HepG2 (cell line): Measurements from ENCODE around the gene CYB5R3. TPM values are rescaled to one million over a fixed set of nuclear protein-coding genes. Genes with fewer than 3 reads are reported as not detected.
A peak's percentile ranks its signal among the peaks of the same experiment; 100 is the strongest.

Experiments used
- CENPBD1 ChIP-seq: sonication (generic); formaldehyde crosslinking; IDR thresholded peaks from 2 replicates; pipeline ENCODE4 v1.8.0; 2022; ENCODE audit warnings: missing genetic modification reagents, low read depth, mild to moderate bottlenecking, borderline replicate concordance
- CREB3 ChIP-seq: sonication (generic); formaldehyde crosslinking; IDR thresholded peaks from 2 replicates; pipeline ENCODE4 v1.5.0; 2020; ENCODE audit warnings: missing genetic modification reagents
- EED ChIP-seq: sonication (generic); formaldehyde crosslinking; IDR thresholded peaks from 2 replicates; pipeline ENCODE4 v1.5.0; 2020; ENCODE audit warnings: mild to moderate bottlenecking, missing genetic modification reagents
- ETV6 ChIP-seq: sonication (generic); formaldehyde crosslinking; conservative IDR thresholded peaks from 2 replicates; pipeline ENCODE4 v1.4.0; 2020; ENCODE audit warnings: missing genetic modification reagents
- FOXK1 ChIP-seq: sonication (generic); formaldehyde crosslinking; IDR thresholded peaks from 2 replicates; pipeline ENCODE4 v1.4.0; 2020; ENCODE audit warnings: low read depth, missing genetic modification reagents, borderline replicate concordance
- ISX ChIP-seq: sonication (generic); formaldehyde crosslinking; conservative IDR thresholded peaks from 2 replicates; pipeline ENCODE4 v1.5.0; 2020; ENCODE audit warnings: missing genetic modification reagents
- KAT7 ChIP-seq: IDR thresholded peaks from 2 replicates; pipeline ENCODE4 v1.6.1; 2018; ENCODE audit warnings: borderline replicate concordance, missing compliant biosample characterization
- MAF1 ChIP-seq: sonication (generic); formaldehyde crosslinking; IDR thresholded peaks from 2 replicates; pipeline ENCODE4 v1.5.0; 2020; ENCODE audit warnings: missing genetic modification reagents, borderline replicate concordance
- MAFG ChIP-seq: sonication (generic); formaldehyde crosslinking; IDR thresholded peaks from 2 replicates; pipeline ENCODE4 v1.5.1; 2020; ENCODE audit warnings: mild to moderate bottlenecking, missing genetic modification reagents
- MLLT10 ChIP-seq: sonication (generic); formaldehyde crosslinking; IDR thresholded peaks from 2 replicates; pipeline ENCODE4 v1.4.0; 2020; ENCODE audit warnings: missing genetic modification reagents
- NR2C2 ChIP-seq: sonication (generic); formaldehyde crosslinking; IDR thresholded peaks from 2 replicates; pipeline ENCODE4 v1.4.0; 2020; ENCODE audit warnings: missing genetic modification reagents, mild to moderate bottlenecking, moderate library complexity, borderline replicate concordance
- RBAK ChIP-seq: sonication (generic); formaldehyde crosslinking; IDR thresholded peaks from 2 replicates; pipeline ENCODE4 v1.5.1; 2020; ENCODE audit warnings: mild to moderate bottlenecking, missing genetic modification reagents
- THAP11 ChIP-seq: IDR thresholded peaks from 2 replicates; pipeline ENCODE4 v1.6.1; 2016; ENCODE audit warnings: missing biosample characterization, missing genetic modification reagents
- ZGPAT ChIP-seq: IDR thresholded peaks from 2 replicates; pipeline ENCODE4 v1.6.1; 2016; ENCODE audit warnings: mild to moderate bottlenecking
- ZNF121 ChIP-seq: sonication (generic); formaldehyde crosslinking; IDR thresholded peaks from 2 replicates; pipeline ENCODE4 v1.5.0; 2020; ENCODE audit warnings: mild to moderate bottlenecking, missing genetic modification reagents
- ZNF142 ChIP-seq: sonication (generic); formaldehyde crosslinking; IDR thresholded peaks from 2 replicates; pipeline ENCODE4 v1.4.0; 2020; ENCODE audit warnings: missing genetic modification reagents
- ZNF333 ChIP-seq: sonication (generic); formaldehyde crosslinking; IDR thresholded peaks from 2 replicates; pipeline ENCODE4 v1.4.0; 2020; ENCODE audit warnings: mild to moderate bottlenecking, missing genetic modification reagents, borderline replicate concordance
- ZNF619 ChIP-seq: sonication (generic); formaldehyde crosslinking; IDR thresholded peaks from 2 replicates; pipeline ENCODE4 v1.4.0; 2020; ENCODE audit warnings: mild to moderate bottlenecking, missing genetic modification reagents
- ZNF660 ChIP-seq: sonication (generic); formaldehyde crosslinking; IDR thresholded peaks from 2 replicates; pipeline ENCODE4 v1.5.1; 2020; ENCODE audit warnings: mild to moderate bottlenecking, low read depth, missing genetic modification reagents, borderline replicate concordance
- ZNF775 ChIP-seq: sonication (generic); formaldehyde crosslinking; IDR thresholded peaks from 2 replicates; pipeline ENCODE4 v1.4.0; 2020; ENCODE audit warnings: missing genetic modification reagents, mild to moderate bottlenecking, moderate library complexity, borderline replicate concordance
- ZNF850 ChIP-seq: sonication (generic); formaldehyde crosslinking; conservative IDR thresholded peaks from 2 replicates; pipeline ENCODE4 v1.9.0; 2021; ENCODE audit warnings: mild to moderate bottlenecking, missing genetic modification reagents
- polyA plus RNA-seq, 8 experiments: library from polyadenylated mRNA; depleted of rRNA in 3 of 8; stranded (reverse) in 7 of 8; unstranded in 1 of 8; fragments of >200 nt; fragmentation: Illumina TruSeq in 4 of 8; extraction: Trizol in 4 of 8; gene quantifications; 2 replicates each; pipeline versions ENCODE4 v1.2.1 to v1.2.3, GENCODE V29; 2011 to 2016; ENCODE audit warnings: low read depth in 4 of 8, missing spikeins in 1 of 8, mixed read lengths in 1 of 8; ENCODE audit not compliant: insufficient read depth in 1 of 8
- total RNA-seq, 5 experiments: library from RNA; depleted of rRNA; stranded (reverse); fragments of >200 nt; fragmentation: Illumina TruSeq; extraction: Trizol; gene quantifications; 2 replicates each; pipeline ENCODE4 v1.2.3, GENCODE V29; 2016; ENCODE audit warnings: low read depth in 1 of 5

Gene CYB5R3
- total and polyA plus RNA-seq, 2 of the 13 experiments (the other 11 are each of a cell fraction or from before 2014, with no cell fraction given) = 32.4 to 305 TPM

- 0 out of 2 replicates have a peak, but pooled peaks have one; percentile 1 for TF ChIP-seq ZNF121 (CRISPR knock-in tag)
- TF ChIP-seq MAF1 (CRISPR knock-in tag) = peak; percentile 1; the same call in 1 of the 2 replicates
- peak; percentile 95 for TF ChIP-seq THAP11 (CRISPR knock-in tag)
- TF ChIP-seq ZNF142 (CRISPR knock-in tag) = peak; percentile 2; the same call in 1 of the 2 replicates
- no peak for TF ChIP-seq MLLT10 (CRISPR knock-in tag)
- TF ChIP-seq ETV6 (CRISPR knock-in tag) = no peak
- TF ChIP-seq CENPBD1 (CRISPR knock-in tag) = no peak; the same call in 1 of the 2 replicates
- TF ChIP-seq KAT7 (CRISPR knock-in tag) = peak; percentile 56; the same call in 1 of the 2 replicates
- 0 out of 2 replicates have a peak, but pooled peaks have one; percentile 13 for TF ChIP-seq CREB3 (CRISPR knock-in tag)
- no peak for TF ChIP-seq MAFG (CRISPR knock-in tag)
- peak; percentile 96 for TF ChIP-seq NR2C2
- TF ChIP-seq EED = 0 out of 2 replicates have a peak, but pooled peaks have one; percentile 14
- TF ChIP-seq ZNF660 (CRISPR knock-in tag) = no peak
- TF ChIP-seq ZNF775 (CRISPR knock-in tag) = 0 out of 2 replicates have a peak, but pooled peaks have one; percentile 6
- no peak for TF ChIP-seq ZGPAT (CRISPR knock-in tag)
- no peak for TF ChIP-seq ISX (CRISPR knock-in tag)
- TF ChIP-seq RBAK (CRISPR knock-in tag) = no peak; the same call in 1 of the 2 replicates
- TF ChIP-seq ZNF619 (CRISPR knock-in tag) = peak; percentile 28; the same call in 1 of the 2 replicates
- TF ChIP-seq ZNF850 (CRISPR knock-in tag) = 0 out of 2 replicates have a peak, but pooled peaks have one; percentile 36
- TF ChIP-seq ZNF333 (CRISPR knock-in tag) = peak; percentile 6; the same call in 1 of the 2 replicates
- TF ChIP-seq FOXK1 (CRISPR knock-in tag) = peak; percentile 14; the same call in 1 of the 2 replicates
Measured at GRCh38 chr22:42614312-42615091, 34.7 kb downstream of the CYB5R3 start, which contains the start of gene POLDIP3 (continued).
